ENCODE results near the gene CTCF.

The CTCF gene

DNA sequence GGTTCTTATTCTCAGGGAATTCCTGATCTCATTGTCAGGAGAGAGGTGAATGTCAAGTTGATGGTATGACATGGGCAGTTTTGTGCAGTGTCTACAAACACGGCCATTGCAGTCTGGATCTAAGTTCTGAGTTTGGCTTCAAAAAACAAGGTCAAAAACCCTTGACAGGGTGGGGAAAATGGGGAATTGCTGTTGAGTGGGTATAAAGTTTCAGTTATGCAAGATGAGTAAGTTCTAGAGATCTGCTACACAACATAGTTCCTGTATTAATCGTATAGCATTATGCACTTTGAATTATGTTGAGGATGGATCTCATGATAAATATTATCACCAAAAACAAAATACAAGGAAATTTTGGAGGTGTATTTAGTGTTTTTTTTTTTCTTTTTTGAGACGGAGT, 46.0 kb downstream of the CTCF start:
- no peak for DNase-seq

DNA sequence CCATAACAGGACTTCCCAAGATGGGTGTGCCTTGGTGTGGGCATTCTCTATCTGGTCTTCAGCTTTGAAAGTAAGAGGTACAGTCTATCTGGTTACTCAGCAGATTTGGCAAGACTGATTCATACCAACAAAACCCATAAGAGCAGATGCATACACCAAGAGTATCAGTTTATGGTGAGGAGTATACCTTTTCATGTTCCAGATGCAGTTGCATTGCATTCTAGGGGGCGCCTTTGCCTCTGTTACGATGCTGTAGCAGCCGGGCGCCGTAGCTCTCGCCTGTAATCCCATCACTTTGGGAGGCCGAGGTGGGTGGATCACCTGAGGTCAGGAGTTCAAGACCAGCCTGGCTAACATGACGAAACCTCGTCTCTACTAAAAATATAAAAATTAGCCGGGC, 51.5 kb downstream of the CTCF start:
- peak; percentile 28 for DNase-seq

DNA sequence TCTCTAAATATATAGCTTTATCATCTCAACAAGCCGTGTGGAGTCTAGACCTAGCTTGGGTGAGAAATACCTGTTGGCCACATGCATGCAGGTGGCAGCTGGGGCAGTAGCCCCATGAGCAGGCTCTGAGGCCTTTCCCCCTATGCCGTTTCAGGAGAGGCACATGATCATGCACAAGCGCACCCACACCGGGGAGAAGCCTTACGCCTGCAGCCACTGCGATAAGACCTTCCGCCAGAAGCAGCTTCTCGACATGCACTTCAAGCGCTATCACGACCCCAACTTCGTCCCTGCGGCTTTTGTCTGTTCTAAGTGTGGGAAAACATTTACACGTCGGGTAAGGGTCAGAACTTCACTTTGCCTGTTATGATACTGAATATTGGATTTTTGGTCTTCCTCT, 65.9 kb downstream of the CTCF start:
- DNase-seq: no peak

DNA sequence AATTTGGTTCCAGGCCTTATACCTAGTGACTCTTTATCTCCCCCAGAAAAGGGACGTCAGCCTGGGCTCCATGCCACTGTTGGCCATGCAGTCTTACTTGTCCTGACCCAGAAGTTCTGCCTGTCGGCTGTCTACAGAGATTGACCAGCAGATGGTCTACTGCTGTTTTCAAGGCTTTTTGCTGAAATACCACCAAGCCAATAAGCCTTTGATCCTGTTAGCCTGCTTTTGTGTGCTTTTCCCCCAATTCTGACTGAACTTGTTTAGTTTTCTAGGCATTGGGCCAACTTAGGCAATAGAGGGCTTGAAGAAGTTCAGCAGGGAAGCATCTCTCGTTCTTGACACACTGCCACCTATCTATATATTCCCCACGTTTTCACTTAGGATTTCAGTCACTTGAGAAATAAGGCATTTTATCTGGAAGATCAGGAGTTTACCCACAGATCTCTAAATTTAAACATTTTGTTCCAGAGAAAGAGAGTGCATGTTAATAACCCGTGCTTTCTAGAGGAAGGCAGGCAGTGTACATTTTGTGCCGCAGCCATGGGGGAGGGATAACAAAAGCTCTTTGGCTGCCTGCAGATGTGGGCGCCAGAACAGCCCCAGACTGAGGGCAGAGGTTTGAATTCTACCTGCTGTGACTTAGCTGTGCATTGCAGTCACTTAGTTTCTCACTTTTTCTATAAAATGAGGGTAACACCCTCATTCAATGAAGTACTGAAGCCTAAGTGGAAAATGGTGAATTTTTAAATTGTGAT, 70.3 kb downstream of the CTCF start:
- DNase-seq: no peak

DNA sequence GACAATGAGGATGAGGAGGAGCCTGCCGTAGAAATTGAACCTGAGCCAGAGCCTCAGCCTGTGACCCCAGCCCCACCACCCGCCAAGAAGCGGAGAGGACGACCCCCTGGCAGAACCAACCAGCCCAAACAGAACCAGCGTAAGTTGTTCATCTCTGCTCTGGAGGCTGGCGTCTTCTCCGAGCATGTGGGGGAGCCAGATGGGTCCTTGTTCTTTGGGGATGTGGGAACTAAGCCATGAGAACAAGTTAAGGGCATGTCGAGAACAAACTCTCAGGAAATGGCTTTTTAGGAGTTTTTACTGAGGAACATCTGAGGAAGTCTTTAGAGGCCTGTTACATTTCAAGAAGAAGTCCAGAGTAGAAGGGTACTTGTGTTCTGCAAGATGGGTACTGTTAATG, 74.4 kb downstream of the CTCF start:
- DNase-seq: no peak

DNA sequence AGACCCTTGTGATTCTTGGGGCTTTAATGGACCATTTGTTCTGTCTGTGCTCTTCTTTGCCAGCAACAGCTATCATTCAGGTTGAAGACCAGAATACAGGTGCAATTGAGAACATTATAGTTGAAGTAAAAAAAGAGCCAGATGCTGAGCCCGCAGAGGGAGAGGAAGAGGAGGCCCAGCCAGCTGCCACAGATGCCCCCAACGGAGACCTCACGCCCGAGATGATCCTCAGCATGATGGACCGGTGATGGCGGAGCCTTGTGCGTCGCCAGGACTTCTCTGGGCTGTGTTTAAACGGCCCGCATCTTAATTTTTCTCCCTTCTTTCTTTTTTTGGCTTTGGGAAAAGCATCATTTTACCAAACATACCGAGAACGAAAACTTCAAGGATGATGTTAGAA, 75.3 kb downstream of the CTCF start:
- DNase-seq: no peak

DNA sequence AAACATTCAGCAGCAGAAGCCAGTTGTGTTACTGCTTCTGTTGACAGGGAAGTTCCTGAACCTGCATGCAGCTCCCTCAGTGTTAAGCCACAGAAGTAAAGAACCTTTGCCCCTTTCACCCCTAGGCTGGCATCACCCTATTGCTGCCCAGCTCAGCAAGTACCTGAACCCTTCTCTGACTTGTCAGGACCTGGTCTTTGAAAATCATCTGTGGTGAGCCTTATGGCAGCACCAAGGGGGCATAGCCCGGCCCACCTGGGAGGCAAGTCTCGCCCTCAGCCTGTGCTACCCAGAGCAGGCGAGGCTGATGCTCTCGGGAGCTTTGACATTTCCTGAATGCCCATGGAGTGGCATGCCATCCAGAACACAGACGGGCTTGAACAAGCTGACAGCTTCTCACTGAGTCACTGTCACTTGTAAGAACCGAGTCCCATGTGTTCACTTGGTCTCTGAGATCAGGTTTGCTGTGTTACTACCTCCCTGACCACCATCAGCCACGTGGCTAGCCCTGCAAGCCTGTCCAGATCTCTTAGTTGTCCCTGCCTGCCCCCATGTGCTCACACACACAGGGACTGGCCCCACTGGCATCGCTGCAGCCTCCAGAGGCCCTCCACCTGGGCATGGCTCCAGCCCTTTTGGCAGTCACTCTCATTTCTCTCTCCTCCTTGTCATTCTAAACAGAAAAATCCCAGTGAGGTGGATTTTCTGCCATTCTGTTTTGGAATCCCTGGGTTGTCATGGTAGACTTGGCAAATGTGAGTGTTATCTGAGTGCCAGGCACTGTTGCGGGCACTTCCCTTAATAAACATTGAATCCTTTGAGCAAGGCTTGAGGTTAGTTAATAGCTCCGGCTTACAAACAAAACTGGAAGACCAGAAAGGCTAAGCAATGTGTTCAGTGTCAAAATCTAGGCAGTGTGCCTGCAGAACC, 79.7 kb downstream of the CTCF start:
- DNase-seq: no peak

DNA sequence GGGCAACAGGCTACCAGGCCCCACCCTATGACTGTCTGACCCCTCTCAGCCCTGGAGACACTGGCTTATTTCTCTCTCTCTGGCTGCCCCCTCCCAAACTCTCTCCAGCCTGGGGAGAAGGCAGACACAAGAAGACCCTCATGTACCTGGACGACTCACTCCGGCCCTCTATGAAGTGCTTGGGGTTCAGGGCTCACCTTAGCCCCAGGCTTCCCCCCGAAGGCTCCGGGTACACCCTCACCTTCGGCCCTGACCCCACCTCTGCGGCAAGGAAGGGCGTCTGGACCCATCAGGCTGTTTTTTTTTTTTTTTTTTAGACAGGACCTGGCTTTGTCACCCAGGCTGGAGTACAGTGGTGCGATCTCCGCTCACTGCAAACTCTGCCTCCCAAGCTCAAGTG, 81.7 kb downstream of the CTCF start:
- DNase-seq: no peak

DNA sequence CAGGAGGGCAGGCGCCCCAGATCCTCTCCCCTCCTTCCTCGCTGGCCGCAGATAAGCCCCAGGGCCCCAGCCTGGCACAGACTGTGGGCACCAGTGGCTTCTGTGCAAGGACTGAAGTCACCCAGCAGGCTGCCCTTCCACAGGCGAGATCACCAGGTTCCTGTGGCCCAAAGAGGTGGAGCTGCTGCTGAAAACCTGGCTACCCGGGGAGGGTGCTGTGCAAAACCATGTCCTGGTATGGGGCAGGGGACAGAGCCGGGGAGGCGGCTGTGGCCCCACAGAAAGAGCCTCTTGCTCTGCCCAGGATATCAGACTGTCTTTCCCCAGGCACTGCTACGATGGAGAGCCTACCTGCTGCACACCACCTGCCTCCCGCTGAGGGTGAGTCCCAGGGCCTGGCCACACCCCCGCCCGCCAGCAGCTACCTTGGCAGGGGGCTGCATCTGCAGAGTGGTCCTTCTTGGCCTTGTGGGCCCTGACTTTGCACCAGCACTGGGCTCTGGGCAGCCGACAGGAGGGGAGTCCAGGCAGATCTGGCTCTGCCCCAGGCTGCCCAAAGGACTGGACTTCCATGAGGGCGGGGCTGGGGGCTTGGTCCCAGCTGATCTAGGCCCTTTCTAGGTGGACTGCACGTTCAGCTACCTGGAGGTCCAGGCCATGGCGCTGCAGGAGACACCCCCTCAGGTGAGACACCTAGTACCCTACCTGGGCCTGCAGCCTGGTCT, 83.2 kb downstream of the CTCF start:
- no peak for DNase-seq

DNA sequence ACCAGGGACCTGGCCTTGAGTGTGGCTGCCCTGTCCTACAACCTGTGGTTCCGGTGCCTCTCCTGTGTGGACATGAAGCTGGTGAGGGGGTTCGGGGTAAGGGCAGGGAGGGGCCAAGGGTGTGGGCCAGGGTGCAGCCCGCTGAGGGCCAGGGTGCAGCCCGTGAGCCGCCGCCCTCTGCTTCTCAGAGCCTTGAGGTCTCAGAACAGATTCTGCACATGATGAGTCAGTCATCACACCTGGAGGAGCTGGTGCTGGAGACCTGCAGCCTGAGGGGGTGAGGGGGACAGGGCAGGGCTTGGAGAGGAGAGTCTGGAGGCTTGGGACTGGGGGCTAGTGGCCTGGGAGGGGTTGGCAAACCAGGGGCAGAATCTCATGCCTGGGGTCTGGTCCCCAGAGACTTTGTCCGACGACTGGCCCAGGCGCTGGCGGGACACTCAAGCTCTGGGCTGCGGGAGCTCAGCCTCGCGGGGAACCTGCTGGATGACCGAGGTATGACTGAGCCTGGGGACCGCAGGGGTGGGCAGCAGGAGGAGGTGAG, 84.9 kb downstream of the CTCF start:
- no peak for DNase-seq

DNA sequence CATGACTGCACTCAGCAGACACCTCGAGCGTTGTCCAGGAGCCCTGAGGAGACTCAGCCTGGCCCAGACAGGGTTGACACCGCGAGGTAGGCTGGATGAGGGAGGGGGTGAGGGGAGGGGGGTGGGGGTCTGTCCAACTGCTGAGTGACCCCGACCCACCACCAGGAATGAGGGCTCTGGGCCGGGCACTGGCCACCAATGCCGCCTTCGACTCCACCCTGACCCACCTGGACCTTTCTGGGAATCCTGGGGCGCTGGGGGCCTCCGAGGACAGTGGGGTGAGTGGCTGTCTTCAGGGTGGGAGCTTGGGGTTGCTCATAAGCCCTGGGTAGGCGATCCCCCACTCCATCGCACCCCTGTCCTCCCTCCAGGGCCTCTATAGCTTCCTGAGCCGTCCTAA, 85.4 kb downstream of the CTCF start:
- DNase-seq: no peak

DNA sequence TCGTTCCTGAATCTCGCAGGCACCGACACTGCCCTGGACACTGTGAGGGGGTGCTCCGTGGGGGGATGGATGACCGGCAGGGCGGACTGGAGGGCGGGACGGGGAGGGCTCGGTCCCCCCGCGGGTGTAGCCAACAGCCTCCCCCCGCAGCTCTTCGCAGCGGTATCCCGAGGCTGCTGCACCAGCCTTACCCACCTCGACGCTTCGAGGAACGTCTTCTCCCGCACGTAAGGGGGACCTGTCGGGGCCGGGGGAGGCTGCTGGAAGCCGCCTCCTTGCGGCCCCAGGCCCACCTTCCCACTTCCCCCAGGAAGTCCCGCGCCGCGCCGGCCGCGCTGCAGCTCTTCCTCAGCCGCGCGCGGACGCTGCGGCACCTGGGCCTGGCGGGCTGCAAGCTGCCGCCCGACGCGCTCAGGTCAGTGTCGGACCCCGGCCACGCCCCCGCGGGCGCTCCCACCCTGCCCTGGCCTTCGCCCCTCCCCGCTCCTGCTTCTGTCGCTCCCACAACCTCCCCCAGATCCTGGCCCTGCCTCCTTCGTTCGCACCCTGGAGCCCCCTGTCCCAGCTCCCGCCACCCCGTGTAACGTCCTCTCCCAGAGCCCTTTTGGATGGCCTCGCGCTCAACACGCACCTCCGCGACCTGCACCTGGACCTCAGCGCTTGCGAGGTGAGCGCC, 85.9 kb downstream of the CTCF start:
- no peak for DNase-seq

DNA sequence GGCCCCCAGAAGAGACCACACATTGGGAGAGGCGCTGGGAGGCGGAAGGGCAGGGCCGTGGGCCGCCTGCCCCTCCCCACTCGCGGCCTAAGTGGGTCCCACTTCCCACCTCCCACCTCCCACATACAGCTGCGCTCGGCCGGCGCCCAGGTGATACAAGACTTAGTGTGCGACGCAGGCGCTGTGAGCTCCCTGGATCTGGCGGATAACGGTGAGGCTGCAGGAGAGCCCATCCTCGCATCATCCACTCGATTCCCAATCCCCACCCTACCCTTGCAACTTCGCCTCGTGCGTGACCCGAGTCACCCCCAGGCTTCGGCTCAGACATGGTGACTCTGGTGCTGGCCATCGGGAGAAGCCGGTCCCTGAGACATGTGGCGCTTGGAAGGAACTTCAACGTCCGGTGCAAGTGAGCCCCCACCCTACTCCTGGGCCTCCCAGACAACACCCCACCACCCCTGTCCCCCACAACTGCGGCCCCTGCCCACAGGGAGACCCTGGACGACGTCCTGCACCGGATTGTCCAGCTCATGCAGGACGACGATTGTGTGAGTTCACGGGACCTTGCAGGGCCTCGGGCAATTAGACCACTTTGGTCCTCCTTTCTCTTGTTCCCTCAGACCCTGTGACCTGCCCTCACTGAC, 86.6 kb downstream of the CTCF start:
- no peak for DNase-seq

DNA sequence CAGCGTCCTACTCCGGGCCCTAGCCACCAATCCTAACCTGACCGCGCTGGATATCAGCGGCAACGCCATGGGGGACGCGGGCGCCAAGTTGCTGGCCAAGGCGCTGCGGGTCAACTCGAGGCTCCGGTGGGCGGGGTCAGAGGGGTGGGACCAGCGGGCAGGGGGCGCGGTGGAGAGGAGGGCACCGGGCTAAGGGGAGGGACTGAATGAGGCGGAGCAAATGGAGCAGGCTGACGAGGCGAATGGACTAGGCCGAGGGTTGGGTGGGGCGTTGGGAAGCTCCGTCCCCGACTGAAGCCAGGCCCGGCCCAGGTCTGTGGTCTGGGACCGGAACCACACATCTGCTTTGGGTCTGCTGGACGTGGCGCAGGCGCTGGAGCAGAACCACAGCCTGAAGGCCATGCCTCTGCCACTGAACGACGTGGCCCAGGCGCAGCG, 87.2 kb downstream of the CTCF start:
- DNase-seq: no peak

DNA sequence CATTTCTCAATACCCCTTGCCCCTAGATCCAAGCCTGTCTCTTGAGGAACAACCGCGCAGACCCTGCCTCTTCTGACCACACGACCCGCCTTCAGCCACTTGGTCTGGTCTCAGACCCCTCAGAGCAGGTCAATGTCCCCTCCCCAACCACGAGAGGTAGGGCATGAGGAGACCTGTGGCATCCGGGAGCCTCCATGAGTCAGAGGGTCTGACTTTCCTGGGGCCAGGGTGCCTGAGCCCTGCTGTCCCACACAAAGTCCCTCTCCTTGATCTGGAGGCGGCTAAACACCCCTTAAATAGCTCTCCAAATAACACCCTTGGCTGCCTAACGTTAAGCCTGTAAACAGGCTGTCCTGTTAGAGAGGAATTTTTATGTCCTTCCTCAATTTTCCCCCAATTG, 87.7 kb downstream of the CTCF start:
- no peak for DNase-seq

DNA sequence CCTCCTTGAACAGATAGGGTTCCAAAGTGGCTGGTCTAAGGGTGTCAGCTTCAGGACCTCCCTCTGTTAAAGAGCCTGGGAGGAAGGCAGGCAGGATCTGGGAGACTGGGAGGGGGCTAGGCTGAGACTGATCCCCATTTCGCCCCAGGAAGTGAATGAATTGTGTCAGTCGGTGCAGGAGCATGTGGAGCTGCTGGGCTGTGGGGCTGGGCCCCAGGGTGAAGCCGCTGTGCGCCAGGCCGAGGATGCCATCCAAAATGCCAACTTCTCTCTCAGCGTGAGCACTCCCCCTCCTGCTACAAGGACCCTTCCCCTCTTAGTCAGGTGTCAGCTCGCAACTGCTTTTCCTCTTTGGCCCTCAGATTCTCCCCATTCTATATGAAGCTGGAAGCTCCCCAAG, 88.7 kb downstream of the CTCF start:
- no peak for DNase-seq

DNA sequence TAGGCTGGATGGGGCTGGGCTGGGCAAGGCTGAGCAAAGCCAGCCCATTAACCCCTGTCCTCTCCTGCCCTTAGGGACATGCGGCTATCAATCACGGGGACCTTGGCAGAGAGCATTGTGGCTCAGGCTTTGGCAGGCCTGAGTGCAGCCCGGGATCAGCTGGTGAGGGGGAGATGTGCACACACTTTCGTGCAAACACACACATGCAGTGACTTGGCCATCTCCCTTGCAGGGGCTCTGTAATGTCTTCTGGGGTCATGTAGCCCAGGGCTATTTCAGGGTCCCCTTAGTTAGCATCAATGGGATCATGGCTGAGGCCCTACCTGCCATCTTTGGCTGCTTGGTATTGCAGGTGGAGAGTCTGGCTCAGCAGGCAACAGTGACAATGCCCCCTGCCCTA, 89.5 kb downstream of the CTCF start:
- DNase-seq: no peak

DNA sequence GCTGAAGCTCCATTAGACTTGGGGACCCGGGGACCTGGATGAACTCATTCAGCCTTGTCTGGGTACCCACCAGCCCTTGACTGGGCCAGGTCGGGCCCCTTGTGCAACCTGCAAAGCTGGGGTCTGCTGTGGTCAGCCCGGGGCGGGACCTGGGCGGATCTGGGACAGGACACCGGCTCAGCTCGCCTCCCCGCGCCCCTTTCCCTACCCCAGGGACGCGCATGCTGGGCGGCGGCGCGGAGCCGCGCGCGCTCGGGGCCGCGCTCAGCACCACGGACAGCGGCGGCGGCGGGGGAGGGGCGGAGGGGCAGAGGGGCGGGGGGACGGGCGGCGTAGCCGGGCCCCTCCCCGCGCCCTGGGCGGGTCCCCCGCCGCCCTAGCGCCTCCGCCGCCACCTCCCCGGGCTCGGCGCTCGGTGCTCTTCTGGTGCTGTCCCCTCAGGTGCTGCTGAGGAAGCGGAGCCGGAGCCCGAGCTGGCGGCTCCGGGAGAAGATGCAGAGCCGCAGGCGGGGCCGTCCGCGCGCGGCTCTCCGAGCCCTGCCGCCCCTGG, 90.3 kb downstream of the CTCF start:
- DNase-seq: no peak

DNA sequence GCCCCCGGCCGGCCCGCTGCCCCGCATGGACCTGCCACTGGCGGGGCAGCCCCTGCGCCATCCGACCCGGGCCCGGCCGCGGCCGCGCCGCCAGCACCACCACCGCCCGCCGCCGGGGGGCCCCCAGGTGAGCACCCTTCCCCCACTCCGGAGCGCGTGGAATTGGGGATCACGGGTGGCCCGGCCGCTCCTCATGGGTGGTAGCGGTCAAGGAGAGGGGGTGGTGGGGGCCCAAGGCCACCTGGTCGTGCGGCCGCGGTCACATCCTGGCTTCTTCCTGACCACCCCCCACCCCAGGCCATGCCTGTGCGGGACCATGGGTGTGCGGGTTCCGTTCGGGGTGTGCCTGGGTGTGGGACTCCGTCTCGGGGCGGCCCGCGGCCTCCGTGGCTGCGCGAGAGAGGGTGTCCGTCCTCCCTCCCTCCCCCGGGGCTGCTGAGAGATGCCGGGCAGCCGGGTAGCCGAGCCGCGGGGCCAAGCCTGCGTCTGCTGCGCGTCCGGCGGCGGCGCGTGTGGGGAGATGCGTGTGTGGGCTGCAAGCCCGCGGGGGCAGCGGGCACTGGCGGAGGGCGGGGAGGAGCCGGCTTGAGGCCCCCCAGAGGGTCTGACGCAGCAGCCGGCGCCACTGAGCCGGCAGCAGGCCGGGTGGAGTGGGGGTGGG, 90.9 kb downstream of the CTCF start:
- no peak for DNase-seq

DNA sequence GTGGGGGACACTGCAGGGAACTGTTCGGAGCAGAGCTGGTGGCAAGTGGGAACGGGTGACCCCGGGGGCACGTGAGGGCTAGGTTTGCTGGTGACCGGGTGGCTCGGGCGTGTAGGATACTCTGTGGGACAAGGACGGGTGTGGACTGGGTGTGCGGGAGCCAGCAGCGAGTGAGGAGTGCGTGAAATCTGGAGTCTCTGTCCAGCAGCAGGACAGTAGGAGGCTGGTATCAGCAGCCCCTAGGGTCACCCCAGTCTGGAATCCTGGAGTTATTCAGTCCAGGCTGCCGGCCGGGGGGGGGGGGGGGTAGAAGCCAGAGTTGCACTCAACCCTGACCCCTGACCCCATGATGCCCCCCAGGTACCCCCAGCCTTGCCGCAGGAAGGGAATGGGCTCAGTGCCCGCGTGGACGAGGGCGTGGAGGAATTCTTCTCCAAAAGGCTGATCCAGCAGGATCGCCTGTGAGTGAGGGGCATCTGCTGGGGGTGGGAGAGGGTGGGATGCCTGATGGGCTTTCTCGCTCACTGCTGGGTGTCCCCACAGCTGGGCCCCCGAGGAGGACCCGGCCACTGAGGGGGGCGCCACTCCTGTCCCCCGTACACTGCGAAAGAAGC, 91.6 kb downstream of the CTCF start:
- DNase-seq: no peak

DNA sequence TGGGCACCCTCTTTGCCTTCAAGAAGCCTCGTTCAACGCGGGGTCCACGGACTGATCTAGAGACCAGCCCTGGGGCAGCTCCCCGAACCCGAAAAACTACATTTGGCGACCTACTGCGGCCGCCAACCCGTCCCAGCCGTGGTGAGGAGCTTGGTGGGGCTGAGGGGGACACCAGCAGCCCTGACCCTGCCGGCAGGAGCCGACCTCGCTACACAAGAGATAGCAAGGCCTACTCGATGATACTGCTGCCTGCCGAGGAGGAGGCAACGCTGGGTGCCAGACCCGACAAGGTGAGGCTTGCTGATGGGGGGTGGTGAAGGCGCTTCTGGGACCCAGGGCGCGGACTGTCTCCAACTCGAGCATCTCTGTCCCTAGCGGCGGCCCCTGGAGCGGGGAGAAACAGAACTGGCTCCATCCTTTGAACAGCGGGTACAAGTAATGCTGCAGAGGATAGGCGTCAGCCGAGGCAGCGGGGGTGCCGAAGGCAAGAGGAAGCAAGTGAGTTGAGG, 92.1 kb downstream of the CTCF start:
- no peak for DNase-seq
